Stimulated activated CD8-positive, alpha-beta memory T cell treated with anti-CD3 and anti-CD28 coated beads, Interleukin-7, amount 100 ng/mL, for 24 hours (primary cell): Measurements from ENCODE around the gene INPP5A.

Source experiments
- DNase-seq: peaks from one replicate; pipeline ENCODE4 v3.0.0-alpha.2; 2020; ENCODE audit warnings: low read depth

INPP5A gene

GRCh38 chr10:132518572-132519381, 18.8 kb upstream of the INPP5A start:
- DNase-seq: no peak

GRCh38 chr10:132519382-132520176, 18.0 kb upstream of the INPP5A start:
- DNase-seq: no peak

- DNase-seq: no peak
Measured at GRCh38 chr10:132520177-132520811, 17.3 kb upstream of the INPP5A start.

- no peak for DNase-seq
Measured at GRCh38 chr10:132521041-132521465, 16.5 kb upstream of the INPP5A start.

GRCh38 chr10:132521466-132522102, 16.0 kb upstream of the INPP5A start:
- no peak for DNase-seq

- no peak for DNase-seq
Measured at GRCh38 chr10:132522521-132523411, 14.8 kb upstream of the INPP5A start.

- DNase-seq: no peak
Measured at GRCh38 chr10:132523561-132524442, 13.8 kb upstream of the INPP5A start.

- DNase-seq: no peak
Measured at GRCh38 chr10:132524443-132525285, 12.9 kb upstream of the INPP5A start.

GRCh38 chr10:132526676-132527075, 10.9 kb upstream of the INPP5A start:
- DNase-seq: no peak

GRCh38 chr10:132527339-132528063, 10.1 kb upstream of the INPP5A start:
- DNase-seq: no peak

- no peak for DNase-seq
Measured at GRCh38 chr10:132528064-132528691, 9.4 kb upstream of the INPP5A start.

GRCh38 chr10:132532179-132532578, 5.4 kb upstream of the INPP5A start:
- DNase-seq: no peak

GRCh38 chr10:132532749-132533560, 4.6 kb upstream of the INPP5A start:
- DNase-seq: no peak

- DNase-seq: no peak
Measured at GRCh38 chr10:132533571-132534260, 3.9 kb upstream of the INPP5A start.

- DNase-seq: no peak
Measured at GRCh38 chr10:132534391-132535064, 3.1 kb upstream of the INPP5A start.

- DNase-seq: no peak
Measured at GRCh38 chr10:132535065-132535651, 2.4 kb upstream of the INPP5A start.
